Activated T-helper 9 cell treated with anti-CD3 and anti-CD28 coated beads, Interleukin-2, amount 50 U/mL, for 16 hours (primary cell): Measurements from ENCODE around the gene IL1RAPL2.
"Not testable (repeated sequence)": the region's sequence is repeated elsewhere in the genome, so short reads cannot be mapped to it uniquely, and the experiment has no call there.

Source experiments
- DNase-seq: peaks from one replicate; pipeline ENCODE4 v3.0.0-alpha.2; 2020; ENCODE audit warnings: low read depth

Gene IL1RAPL2

DNA sequence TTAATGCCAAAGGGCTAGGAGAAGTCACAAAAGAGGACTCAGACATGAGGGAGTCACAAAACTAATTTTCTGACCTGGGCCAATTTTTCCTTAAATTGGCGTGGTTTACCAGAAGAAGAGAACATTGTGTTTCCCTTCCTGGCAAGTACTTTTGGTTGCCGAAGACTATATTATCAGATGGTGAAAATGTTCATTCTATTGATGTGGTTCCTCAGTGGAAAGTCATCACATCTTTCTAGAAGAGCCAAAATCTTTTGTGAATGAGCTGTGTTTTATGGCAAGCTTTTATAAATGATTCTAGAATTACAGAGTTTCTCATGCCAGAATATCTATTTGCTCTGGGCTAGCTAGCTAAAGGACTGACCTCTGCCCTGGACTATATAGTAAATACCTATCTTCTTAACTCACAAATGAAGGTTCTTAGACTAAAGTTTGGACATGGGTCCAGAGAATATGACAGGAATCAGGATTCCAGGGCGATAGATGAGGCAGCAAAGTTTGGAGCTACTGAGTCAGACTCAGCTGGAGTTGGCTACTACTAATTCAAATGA lies 288.9 kb downstream of the IL1RAPL2 start:
- DNase-seq: no peak

DNA sequence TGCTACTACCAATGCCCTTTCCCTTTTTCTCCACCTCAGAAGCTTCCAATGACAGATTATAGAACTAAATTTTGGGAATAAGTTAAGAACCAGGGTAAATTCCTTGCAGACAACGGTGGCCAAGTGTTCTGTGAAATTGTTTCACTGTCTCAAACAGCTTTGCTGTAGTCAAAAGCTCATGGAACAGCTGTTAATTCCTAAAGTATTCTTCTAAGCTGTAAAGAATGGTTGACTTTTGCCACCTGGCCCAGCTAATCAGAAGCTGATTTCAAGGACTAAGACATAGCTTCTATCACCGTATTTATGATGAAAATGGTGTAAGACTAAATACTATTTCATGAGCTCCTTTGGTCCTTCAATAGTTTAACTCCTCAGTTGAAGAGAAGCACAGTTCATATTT lies 297.5 kb downstream of the IL1RAPL2 start:
- no peak for DNase-seq

GRCh38 chrX:104864296-104864695 lies 298.3 kb downstream of the IL1RAPL2 start:
- no peak for DNase-seq

- no peak for DNase-seq
Measured at GRCh38 chrX:104877504-104877903, 311.5 kb downstream of the IL1RAPL2 start.

GRCh38 chrX:104902070-104902469 lies 336.1 kb downstream of the IL1RAPL2 start:
- no peak for DNase-seq

DNA sequence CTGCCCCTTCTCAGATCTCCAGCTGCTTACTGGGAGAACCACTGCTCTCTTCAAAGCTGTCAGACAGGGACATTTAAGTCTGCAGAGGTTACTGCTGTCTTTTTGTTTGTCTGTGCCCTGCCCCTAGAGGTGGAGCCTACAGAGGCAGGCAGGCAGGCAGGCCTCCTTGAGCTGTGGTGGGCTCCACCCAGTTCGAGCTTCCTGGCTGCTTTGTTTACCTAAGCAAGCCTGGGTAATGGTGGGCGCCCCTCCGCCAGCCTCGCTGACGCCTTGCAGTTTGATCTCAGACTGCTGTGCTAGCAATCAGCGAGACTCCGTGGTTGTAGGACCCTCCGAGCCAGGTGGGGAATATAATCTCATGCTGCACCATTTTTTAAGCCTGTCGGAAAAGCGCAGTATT lies 343.7 kb downstream of the IL1RAPL2 start:
- DNase-seq: not testable (repeated sequence)

- no peak for DNase-seq
Measured at GRCh38 chrX:104913348-104913747, 347.3 kb downstream of the IL1RAPL2 start.

GRCh38 chrX:104914686-104915085 lies 348.7 kb downstream of the IL1RAPL2 start:
- DNase-seq: not testable (repeated sequence)

DNA sequence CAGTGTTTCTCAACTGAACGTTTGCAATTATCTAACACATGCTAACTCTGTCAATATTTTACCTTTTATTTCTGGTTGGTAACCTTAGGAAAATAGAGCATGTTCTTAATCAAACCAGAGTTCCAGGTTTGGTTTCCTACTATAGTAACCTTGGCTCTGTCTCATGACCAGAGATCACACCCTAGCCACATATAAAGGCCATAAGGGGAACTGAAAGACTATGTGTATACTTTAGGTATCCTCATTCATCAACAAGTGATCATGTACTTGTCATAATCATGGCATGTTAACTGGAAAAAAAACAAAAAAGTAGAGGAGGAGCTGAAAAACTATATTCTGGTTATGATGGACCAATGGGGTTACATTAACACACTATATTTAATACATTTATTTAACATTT lies 352.1 kb downstream of the IL1RAPL2 start:
- DNase-seq: no peak

DNA sequence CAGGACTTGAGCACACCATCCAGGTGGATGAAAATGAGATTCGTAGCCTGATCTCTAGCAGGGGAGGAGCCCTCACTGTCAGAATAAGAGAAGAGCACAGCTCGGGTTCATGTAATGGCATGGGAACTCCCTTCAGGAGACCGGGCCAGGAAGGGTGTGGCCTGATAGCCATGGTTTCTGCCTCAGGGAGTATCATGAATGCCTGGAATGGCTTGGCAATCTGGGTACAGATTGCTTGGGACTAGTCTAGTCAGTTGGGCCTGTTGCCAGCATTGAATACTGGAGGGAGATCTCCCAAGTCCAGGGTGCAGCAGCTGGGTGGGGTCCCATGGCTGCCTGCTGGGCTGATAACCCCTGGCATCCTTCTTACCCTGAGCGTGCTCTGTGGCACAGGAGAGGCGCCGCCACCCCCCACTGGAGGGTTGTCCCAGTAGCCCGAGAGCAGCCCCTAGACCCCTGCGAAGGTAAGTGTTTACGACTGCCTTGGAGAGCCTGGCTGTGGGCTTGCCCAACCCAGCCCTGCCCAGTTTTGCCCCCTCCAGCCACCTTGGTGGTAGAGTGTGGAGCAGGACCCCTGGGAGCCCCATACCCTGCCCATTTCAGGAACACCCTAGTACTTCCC lies 355.7 kb downstream of the IL1RAPL2 start:
- no peak for DNase-seq

- DNase-seq: peak; percentile 13
Measured at GRCh38 chrX:104922206-104922621, 356.2 kb downstream of the IL1RAPL2 start.

DNA sequence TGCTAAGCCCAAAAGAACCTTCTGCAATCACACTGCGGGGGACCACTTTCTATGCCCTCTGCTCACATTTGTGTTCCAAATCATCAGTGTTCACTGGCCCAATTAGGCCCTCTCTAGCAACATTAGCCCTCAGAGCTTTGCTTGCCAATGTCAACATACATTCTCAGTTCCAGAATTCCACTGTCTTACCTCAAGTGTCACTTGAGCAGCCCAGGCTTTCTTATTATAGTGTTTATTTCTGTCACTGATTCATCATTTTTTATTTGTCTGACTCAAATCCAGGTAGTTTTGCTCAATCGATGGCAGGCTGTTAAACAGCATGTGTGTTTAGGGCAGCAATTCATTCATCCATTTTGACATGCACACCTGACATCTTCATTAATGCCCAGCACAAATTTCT lies 363.3 kb downstream of the IL1RAPL2 start:
- no peak for DNase-seq

DNA sequence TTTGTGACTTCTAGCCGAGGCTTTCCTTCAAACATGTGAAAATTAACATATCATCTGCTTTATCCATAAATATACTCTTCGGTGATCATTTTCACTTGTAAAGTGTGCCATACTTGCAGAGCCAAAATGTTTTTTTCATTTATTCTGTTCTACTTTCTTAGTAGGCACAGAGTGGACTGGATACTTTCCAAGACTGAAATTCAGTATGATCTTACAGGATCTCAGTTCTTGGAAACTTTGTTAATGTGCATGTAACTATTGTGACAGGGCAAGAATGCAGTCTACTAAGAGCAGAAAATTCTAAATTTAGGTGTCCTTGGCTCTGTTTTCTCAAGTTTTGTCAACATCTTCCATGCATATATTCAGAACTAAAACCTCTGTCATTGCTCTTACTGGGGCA lies 369.6 kb downstream of the IL1RAPL2 start:
- DNase-seq: no peak

- no peak for DNase-seq
Measured at GRCh38 chrX:104953251-104953650, 387.3 kb downstream of the IL1RAPL2 start.

DNA sequence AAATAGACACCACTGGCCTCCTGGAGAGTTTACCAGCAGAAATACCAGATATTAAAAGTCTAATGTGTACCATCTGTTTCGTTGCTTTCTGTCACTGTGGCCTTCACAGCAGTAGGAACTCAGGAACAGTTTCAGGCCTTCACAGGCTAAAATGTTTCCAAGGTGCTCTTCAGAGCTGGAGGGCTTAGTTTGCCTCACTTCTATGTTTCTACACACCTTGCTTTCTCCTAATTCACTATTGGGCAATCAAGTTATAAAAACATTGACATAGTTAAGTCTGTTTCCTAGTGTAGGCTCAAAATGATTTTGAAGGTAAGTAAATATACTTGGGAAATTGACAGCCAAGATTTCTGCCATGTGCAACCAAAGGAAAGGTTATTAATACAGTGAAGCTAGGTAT lies 395.9 kb downstream of the IL1RAPL2 start:
- DNase-seq: no peak

GRCh38 chrX:104968241-104968640 lies 402.2 kb downstream of the IL1RAPL2 start:
- DNase-seq: no peak

- no peak for DNase-seq
Measured at GRCh38 chrX:104972737-104973136, 406.7 kb downstream of the IL1RAPL2 start.

- DNase-seq: no peak
Measured at GRCh38 chrX:104987063-104987462, 421.1 kb downstream of the IL1RAPL2 start.

GRCh38 chrX:104988038-104988437 lies 422.0 kb downstream of the IL1RAPL2 start:
- DNase-seq: no peak

DNA sequence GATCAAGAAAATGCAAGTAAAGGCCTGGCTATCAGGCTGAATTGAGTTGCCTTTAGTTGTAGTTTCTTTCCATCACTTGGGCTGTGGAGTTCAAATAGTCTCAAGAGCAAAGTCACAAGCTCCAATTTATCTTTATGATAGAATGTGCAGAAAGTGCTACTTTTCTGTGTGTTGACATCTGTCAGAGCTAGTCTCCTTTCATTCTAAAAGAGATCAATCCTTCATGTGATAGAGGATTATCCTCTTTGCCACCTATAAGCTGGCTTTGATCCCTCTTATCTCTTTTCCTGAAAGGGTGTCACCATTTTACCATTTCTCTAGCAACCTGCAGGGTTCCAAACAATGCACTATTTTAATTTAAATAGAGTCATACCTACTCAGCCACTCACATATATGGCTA lies 429.5 kb downstream of the IL1RAPL2 start:
- no peak for DNase-seq

DNA sequence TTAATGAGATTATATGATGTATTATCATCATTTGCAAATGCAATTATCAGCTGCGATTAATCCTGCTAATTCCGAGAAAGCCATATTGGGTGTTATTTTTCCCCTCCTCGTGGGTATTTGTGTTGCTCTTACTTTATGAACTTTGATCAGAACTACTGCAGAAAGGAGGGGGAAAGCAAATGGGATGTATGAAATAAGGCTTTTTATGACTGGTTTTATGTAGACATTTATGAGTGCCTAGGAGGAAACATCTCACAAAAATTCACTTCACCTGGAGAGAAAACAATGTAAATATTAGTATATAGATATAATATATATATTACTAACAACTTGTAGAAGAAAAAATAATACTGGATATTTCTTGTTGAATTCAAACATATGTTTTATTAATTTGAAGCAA lies 440.1 kb downstream of the IL1RAPL2 start:
- no peak for DNase-seq

DNA sequence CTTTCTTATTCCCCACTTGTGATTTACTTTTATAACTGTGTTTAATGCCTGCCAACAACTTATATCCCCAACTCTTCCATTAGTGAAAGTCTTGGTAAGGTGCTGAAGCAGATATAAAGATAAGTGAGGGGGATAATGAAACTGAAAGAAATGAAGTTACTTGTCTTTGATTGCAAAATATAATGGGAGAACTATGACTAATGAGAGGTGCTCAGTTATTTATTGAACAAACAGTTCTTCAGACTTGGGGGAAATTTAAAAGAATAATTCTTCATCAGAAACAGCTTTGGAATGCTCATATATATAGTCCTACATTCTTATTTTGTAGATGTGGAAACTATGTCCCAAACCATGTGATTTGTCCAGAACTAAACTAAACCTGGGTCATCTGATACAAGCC lies 441.0 kb downstream of the IL1RAPL2 start:
- no peak for DNase-seq

DNA sequence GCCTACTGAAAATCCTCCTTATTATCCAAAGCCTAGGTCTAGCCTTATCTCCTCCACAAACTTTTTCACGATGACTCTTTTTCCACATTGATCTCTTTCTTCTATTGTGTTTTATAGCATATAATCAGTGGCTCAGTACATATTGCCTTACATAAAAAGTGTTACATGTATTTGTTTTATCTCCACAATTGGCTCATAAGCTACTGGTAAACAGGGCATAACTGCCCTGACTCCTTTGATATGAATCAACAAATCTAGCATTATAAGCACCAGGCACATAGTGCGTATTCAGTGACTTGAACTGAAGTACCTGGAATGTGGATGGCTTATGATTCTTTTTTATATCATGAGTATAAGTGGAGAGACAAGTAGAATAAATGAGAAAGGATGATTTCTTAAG lies 447.7 kb downstream of the IL1RAPL2 start:
- DNase-seq: no peak

GRCh38 chrX:105017641-105018040 lies 451.6 kb downstream of the IL1RAPL2 start:
- no peak for DNase-seq
